HG03097 (cell line): ENCODE measurements around the gene DLK1.

ENCODE experiments used
- ATAC-seq: cut with Tn5 transposase; IDR thresholded peaks from one replicate; pipeline ENCODE4 v1.9.1; 2021; ENCODE audit not compliant: unreplicated experiment, low FRiP score

Gene DLK1

GRCh38 chr14:100731846-100732765 is 5.4 kb downstream of the DLK1 start:
- no peak for ATAC-seq

GRCh38 chr14:100732766-100733100 is 6.0 kb downstream of the DLK1 start:
- no peak for ATAC-seq

GRCh38 chr14:100733152-100733850 is 6.6 kb downstream of the DLK1 start:
- ATAC-seq, result no peak

DNA sequence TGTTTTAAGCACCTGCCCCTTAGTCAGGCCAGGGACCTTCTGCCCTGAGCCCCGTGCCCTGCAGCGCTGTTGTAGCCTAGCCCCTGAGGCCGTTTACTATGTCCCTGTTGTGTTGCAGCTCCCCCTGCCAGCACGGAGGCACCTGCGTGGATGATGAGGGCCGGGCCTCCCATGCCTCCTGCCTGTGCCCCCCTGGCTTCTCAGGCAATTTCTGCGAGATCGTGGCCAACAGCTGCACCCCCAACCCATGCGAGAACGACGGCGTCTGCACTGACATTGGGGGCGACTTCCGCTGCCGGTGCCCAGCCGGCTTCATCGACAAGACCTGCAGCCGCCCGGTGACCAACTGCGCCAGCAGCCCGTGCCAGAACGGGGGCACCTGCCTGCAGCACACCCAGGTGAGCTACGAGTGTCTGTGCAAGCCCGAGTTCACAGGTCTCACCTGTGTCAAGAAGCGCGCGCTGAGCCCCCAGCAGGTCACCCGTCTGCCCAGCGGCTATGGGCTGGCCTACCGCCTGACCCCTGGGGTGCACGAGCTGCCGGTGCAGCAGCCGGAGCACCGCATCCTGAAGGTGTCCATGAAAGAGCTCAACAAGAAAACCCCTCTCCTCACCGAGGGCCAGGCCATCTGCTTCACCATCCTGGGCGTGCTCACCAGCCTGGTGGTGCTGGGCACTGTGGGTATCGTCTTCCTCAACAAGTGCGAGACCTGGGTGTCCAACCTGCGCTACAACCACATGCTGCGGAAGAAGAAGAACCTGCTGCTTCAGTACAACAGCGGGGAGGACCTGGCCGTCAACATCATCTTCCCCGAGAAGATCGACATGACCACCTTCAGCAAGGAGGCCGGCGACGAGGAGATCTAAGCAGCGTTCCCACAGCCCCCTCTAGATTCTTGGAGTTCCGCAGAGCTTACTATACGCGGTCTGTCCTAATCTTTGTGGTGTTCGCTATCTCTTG is 7.6 kb downstream of the DLK1 start:
- no peak for ATAC-seq

DNA sequence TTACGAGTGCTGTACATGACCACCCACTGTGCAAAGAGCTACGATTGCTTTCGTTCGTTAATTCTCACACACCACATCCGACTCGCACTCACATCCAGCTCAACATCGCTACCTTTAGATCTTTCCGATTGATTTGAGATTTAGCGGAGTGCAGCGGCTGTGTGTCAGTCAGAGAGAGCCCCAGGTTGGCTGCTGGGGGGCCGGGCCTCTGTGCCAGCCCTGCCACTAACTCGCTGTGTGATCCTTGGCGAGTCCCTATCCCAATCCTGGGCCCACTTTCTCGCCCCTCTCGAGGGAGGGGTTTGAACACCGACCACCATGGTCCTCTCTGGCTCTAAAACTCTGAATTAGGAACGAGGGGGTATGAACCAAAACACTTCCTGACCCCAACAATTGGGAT is 8.6 kb downstream of the DLK1 start:
- ATAC-seq, result no peak

DNA sequence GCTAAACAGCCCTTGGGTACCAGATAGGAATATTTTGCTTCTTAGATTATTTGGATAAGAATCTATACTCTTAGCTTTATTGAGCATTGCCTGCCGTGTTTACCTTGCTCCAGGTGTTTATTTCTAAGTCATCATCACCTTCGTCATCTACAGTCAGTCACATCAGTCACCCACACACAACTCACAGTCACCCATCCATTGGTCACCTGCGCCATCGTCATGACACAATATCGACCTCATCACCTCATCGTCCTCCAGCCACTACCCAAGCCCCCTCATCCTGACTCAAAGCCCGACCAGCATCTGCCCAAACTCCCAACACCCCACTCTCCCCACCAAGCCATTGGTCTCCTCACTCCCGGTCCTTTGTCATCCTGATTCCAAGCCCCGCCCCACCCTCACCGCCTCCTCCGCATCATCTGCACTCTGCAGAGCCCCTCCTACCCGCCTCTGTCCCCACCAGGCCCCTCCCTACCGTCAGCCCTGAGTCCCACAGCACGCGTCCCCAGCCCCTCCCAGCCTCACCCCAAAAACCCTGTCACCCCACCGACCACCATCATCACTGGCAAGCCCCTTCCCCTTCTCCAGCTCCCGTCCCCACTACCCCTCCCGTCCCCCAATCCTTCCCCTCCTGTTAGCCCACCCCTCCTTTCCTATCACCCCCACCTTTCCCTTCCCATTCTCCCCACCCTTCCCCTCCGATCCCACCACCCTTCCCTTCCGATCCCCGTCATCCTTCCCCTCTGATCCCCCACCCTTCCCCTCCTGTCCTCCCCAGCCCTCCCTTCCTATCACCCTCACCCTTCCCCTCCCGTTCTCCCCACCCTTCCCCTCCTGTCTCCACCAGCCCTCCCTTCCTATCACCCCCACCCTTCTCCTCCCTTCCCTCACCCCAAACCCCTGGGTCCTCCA is 9.8 kb downstream of the DLK1 start:
- no peak for ATAC-seq

- no peak for ATAC-seq
Measured at GRCh38 chr14:100737526-100737925, 10.8 kb downstream of the DLK1 start.

DNA sequence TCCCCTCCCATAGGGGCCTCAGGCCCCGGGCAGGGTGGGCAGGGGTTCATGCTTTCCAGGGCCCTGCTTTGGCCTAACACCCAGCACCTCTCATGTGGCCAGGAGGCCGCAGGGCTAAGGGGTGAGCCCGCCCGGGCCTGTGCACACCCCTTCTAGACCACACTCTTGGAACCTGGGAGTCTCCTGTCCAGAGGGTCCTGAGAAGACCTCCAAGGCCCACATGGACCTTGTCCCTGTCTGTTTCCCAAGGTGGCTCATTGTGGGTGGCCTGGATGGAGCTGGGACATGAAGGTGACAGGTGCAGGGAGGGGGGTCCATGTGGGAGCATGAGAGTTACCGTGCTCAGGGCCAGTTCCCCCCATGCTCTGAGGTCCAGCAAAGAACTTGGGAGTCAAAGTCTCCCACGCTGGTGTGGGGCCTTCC is 11.6 kb downstream of the DLK1 start:
- ATAC-seq, result no peak

DNA sequence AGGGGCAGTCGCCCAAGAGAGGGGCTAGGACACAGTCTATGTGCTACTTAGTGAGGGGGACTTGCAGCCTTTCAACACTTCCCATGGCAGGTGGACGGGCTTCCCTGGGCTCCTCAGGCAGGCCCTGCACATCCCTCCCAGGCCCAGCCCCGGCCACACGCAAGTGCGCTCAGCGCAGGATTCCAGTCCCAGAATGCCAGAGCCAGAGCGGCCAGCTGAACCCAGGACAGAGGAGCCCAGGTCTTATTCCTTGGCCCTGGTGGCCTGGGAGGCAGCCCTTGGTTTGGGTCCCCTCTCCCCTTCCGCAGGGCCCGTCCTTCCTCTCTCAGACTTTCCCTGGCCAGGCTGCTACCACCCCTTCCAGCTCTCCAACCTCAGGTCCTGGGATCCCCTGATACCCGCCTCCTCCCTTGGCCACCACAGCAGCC is 12.0 kb downstream of the DLK1 start:
- ATAC-seq, result no peak

DNA sequence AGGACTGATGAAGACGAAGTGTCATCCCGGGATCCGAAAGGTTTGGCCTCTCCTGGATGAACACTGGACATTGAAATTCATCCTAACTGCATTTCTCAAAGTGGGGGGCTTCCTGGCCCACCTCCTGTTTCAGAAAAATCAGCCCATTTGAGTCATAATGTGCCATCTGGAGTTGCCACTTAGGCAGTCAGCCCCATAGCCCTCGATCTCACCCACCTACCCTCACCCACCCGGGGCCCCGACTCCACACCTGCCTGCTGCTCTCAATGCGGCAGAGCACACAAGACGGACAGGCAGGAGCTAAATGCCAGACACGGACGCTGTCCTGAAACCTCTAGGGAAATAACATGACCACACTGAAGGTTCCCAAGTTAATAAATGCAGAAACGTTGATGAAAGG is 12.6 kb downstream of the DLK1 start:
- no peak for ATAC-seq

DNA sequence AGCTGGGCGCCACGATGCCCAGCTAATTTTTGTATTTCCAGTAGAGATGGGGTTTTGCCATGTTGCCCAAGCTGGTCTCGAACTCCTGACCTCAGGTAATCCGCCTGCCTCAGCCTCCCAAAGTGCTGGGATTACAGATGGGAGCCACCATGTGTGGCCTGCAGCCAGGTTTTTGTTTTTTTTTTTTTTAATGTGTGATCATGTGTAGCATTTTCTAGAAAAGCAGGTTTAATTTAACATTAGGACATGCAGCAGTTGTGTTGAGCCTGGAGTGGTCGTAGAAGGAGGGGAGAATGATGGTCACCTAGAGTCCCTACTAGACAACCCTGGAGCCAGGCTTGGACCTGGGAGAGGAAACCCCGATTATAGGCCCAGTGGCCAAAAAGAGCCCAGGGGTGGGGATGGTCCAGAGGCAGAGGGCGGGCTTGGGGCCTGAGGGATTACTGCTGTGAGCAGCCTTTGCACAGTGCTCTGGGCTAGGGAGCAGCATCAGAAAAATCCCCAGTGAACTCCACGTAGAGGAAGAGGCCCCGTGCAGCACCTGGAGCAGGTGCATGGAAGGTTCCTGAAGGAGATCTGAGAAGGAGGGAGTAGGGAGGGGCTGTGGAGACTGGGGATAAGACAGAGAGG is 13.6 kb downstream of the DLK1 start:
- no peak for ATAC-seq

- no peak for ATAC-seq
Measured at GRCh38 chr14:100740929-100741328, 14.2 kb downstream of the DLK1 start.

DNA sequence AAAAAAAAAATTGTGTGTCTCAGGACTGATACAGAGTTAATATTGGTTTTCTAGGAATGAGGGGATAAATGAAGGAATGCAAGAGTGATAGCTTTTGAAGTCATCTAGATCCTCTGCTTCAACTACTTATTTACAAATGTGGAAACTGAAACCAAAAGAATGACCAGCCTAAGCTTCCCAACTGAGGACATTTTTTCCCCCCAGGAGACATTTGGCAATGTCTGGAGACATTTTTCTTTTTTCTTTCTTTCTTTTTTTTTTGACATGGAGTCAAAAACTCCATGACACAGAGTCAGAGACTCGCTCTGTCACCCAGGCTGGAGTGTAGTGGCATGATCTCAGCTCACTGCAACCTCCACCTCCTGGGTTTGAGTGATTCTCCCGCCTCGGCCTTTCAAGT is 15.3 kb downstream of the DLK1 start:
- ATAC-seq, result no peak

- ATAC-seq, result no peak
Measured at GRCh38 chr14:100746326-100746725, 19.6 kb downstream of the DLK1 start.

- ATAC-seq, result no peak
Measured at GRCh38 chr14:100747021-100747586, 20.4 kb downstream of the DLK1 start.

DNA sequence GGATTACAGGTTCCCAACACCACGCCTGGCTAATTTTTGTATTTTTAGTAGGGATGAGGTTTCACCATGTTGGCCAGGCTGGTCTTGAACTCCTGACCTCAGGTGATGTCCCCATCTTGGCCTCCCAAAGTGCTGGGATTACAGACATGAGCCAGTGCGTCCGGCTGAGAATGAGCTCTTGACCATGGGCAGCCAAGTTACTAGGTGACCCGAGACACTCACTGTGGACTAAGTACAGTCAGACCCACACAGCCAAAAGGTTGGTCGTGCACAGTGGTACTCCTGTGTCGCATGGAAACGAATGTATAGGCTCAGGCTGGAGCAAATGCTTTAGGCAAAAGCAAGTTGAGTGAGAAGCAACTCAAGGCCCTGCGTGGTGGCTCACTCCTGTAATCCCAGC is 21.0 kb downstream of the DLK1 start:
- ATAC-seq, result no peak

DNA sequence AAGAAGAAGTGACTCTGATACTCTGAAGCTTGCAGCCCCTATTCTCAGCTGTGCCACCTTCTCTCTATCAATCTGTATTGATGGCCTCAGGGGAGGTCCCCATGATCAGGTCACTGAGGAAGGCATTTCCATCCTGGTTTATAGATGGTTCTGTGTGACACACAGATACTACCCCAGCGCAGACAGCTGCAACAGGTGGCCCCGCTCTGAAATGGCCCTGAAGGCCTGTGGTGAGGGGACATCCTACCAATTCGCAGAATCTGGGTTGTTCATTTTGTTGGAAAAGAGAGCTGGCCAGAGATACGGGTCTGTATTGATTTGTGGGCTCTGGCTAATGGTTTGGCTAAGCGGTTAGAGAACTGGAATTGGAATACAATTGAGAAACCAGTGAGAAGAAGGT is 21.7 kb downstream of the DLK1 start:
- ATAC-seq, result no peak

DNA sequence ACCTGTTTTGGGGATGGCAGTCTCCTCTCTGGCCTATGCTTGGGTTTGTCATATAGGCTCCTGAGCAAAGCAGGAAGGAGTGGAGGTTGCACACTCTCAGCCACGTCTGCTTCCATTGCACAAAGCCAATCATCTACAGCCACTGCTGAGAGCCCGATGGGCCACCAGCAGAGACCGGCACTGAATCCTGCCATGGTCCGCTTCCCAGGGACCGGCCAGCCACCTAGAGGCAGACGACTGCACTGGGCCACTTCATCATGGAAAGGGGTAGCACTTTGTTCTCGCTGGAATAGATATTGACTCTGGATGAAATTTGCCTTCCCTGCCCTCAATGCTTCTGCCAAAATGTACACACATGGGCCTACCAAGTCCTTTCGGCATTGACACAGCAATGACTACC is 22.3 kb downstream of the DLK1 start:
- no peak for ATAC-seq

DNA sequence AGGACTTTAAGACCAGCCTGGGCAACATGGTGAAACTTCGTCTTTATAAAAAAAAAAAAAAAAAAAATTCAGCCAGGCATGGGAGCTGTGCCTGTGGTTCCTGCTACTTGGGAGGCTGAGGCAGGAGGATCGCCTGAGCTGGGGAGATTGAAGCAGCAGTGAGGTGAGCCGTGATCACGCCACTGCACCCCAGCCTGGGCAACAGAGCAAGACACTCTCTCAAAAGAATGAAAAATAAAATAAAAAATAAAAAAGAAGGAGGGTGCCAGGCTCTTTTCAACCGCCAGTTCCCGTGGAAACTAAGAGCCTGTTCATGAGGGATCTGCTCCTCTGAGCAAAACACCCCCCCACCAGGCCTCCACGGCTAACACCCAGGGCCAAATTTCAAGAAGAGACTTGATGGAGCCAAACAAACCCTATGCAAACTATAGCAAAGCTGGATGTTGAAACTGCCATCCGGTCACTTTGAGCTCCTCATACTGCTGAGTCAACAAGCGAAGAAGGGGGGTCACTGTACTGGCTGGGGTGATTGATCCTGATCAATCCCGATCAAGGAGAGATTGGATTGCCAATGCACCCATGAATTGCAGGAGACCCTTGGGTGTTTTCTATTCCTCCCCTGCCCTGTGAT is 23.4 kb downstream of the DLK1 start:
- ATAC-seq, result no peak
